ENCODE measurements around the gene ZBTB12.
"Not testable (repeated sequence)": the region's sequence is repeated elsewhere in the genome, so short reads cannot be mapped to it uniquely, and the experiment has no call there.

The ZBTB12 gene

DNA sequence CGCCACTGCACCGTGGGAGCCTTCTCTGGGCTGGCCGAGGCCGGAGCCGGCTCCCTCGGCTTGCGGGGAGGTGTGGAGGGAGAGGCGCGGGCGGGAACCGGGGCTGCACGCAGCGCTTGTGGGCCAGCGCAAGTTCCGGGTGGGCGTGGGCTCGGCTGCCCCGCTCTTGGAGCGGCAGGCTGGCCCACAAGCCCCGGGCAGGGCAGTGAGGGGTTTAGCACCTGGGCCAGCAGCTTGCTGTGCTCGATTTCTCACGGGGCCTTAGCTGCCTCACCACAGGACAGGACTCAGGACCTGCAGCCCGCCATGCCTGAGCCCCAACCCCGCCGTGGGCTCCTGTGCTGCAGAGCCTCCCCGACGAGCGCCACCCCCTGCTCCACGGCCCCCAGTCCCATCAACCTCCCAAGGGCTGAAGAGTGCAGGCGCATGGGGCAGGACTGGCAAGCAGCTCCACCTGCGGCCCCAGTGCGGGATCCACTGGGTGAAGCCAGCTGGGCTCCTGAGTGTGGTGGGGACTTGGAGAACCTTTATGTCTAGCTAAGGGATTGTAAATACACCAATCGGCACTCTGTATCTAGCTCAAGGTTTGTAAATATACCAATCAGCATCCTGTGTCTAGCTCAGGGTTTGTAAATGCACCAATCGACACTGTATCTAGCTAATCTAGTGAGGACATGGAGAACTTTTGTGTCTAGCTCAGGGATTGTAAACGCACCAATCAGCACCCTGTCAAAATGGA, 49.7 kb downstream of the ZBTB12 start:
- not testable (repeated sequence) for DNase-seq

DNA sequence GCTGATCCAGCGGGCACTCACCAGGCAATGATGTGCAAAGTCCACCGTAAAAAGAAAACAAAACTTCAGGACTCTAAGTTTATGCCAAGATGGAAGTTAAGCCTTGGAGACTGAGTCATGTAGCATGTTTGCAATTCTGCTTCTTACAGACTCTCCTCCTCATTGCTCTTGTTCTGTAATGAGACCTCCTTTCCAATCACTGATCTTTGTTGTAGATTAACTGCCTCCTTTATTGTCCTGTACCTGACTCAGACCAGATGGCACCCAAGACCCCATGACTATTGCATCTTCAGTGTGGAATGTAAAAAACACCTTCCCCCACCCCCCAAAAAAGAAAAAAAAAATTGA, 50.4 kb downstream of the ZBTB12 start:
- no peak for DNase-seq

DNA sequence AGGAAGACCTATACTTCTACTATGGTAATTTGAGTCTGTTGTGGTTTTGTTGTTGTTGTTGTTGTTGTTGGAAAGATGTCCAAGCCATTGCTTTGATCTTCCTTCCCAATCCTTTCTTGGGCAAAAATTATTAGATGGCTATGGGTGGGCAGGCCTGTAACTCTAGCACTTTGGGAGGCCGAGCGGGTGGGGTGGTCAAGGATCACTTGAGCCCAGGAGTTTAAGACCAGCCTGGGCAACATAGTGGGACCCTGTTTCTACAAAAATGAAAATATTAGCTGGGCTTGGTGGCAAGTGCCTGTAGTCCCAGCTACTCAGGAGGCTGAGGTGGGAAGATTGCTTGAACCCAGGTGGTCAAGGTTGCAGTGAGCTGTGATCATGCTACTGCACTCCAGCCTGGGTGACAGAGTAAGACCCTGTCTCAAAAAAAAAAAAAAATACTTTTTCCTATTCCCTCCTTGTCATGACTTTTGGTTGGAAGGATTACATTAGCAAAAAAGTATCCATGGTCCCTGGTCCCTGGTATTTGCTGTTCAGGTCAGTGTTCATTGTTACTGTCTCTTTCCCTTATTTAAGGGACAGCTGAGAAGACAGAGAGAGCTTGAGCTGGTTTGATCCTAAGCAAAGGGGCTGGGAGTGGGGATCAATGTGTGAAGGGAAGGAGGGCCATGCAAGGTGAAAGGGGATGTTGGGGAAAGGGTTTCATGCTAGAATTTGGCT, 51.0 kb downstream of the ZBTB12 start:
- no peak for DNase-seq

Measured in hypothalamus (tissue), 51 donors.